HepG2 (cell line): ENCODE data around the gene NRL. TPM values are rescaled to one million over a fixed set of nuclear protein-coding genes. Genes with fewer than 3 reads are reported as not detected.

Experiments
- ATAC-seq: fragments of 200-7000 bp; cut with Tn5 transposase; 3 replicates; pipeline ENCODE4 v1.9.1; 2020; ENCODE audit warnings: mild to moderate bottlenecking, moderate library complexity
- BruUV-seq: library from RNA; stranded (reverse); fragments of 400-500 nt; replicated peaks from 2 replicates; lab custom pipeline; 2021; lab: Mats Ljungman, UMichigan
- CTCF ChIA-PET: fragments of 300-600 bp; formaldehyde crosslinking; extraction: SDS; loops from one replicate; lab custom pipeline; 2021; ENCODE audit warnings: low total read pairs, inconsistent platforms, low intra/inter-chr PET ratio; lab: Yijun Ruan, JAX
- POLR2A ChIA-PET: fragments of 350-600 bp; sonication (Branson Sonifier 250); formaldehyde crosslinking; loops from one replicate; lab custom pipeline; 2020; ENCODE audit warnings: antibody characterized with exemption, inconsistent platforms; lab: Yijun Ruan, JAX
- DNase-seq: peaks from one replicate; pipeline ENCODE4 v3.0.0-alpha.2; 2015; ENCODE audit warnings: low spot score
- FAIRE-seq: peaks from 3 replicates; lab custom pipeline; 2011; peaks lifted over from hg19 to GRCh38; lab: Jason Lieb, UNC
- H2AFZ ChIP-seq: one replicate; pipeline ENCODE4 v1.6.1; 2011; ENCODE audit warnings: low read length, inconsistent platforms
- H3K27ac ChIP-seq: fragments of 300-600 bp; 3 replicates; pipeline ENCODE4 v1.8.0; 2011; ENCODE audit warnings: mixed run types, mild to moderate bottlenecking, mixed read lengths, low read length, inconsistent platforms; ENCODE audit not compliant: insufficient read depth; ENCODE audit errors: extremely low read length
- H3K27me3 ChIP-seq, 2 experiments: fragments of 200-600 bp in 1 of 2; 2 replicates in 1 of 2; 3 replicates in 1 of 2; pipeline versions ENCODE4 v1.6.0 to v1.8.0; 2011; ENCODE audit warnings: low read length in 2 of 2, mild to moderate bottlenecking in 2 of 2, moderate library complexity in 2 of 2, inconsistent platforms in 1 of 2; ENCODE audit not compliant: insufficient read depth in 2 of 2, control insufficient read depth in 1 of 2
- H3K36me3 ChIP-seq, 2 experiments: fragments of 200-600 bp in 1 of 2; replicated peaks in 1 of 2; 2 replicates in 1 of 2; 3 replicates in 1 of 2; pipeline versions ENCODE4 v1.5.1 to v1.8.0; 2011; ENCODE audit warnings: low read length in 2 of 2, inconsistent platforms in 1 of 2; ENCODE audit not compliant: insufficient read depth in 2 of 2, control insufficient read depth in 1 of 2
- H3K4me1 ChIP-seq: 2 replicates; pipeline ENCODE4 v1.5.1; 2012; ENCODE audit warnings: low read length, inconsistent platforms; ENCODE audit not compliant: insufficient read depth
- H3K4me2 ChIP-seq: 2 replicates; pipeline ENCODE4 v1.6.0; 2011; ENCODE audit warnings: low read depth, low read length, inconsistent platforms
- H3K4me3 ChIP-seq, 3 experiments: fragments of 200-600 bp in 1 of 3; sonication (generic), shearing (Covaris generic) in 1 of 3; replicated peaks in 1 of 3; 2 replicates each; pipeline ENCODE4 v1.5.1; 2011 to 2016; ENCODE audit warnings: low read length in 3 of 3, inconsistent platforms in 2 of 3, low read depth in 2 of 3, mild to moderate bottlenecking in 2 of 3, control low read depth in 1 of 3, mixed read lengths in 1 of 3; ENCODE audit not compliant: insufficient read depth in 1 of 3
- H3K79me2 ChIP-seq: one replicate; pipeline ENCODE4 v1.6.1; 2011; ENCODE audit warnings: low read length, inconsistent platforms; ENCODE audit not compliant: insufficient read depth
- H3K9ac ChIP-seq: 2 replicates; pipeline ENCODE4 v1.6.0; 2011; ENCODE audit warnings: mild to moderate bottlenecking, low read depth, low read length, inconsistent platforms; ENCODE audit not compliant: insufficient read depth
- H3K9me3 ChIP-seq: 2 replicates; pipeline ENCODE4 v1.5.1; 2012; ENCODE audit warnings: mild to moderate bottlenecking, low read length
- H4K20me1 ChIP-seq: 2 replicates; pipeline ENCODE4 v1.6.0; 2011; ENCODE audit warnings: inconsistent platforms, mild to moderate bottlenecking, low read length, moderate library complexity; ENCODE audit not compliant: insufficient read depth
- GABPB1 ChIP-seq: IDR thresholded peaks from 2 replicates; pipeline ENCODE4 v1.6.1; 2016; ENCODE audit warnings: mild to moderate bottlenecking, missing genetic modification reagents, moderate library complexity, missing compliant biosample characterization
- HNF4A ChIP-seq: sonication (generic); formaldehyde crosslinking; IDR thresholded peaks from 2 replicates; pipeline ENCODE4 v1.4.0; 2020; ENCODE audit warnings: missing genetic modification reagents
- HNRNPL ChIP-seq: fragments of 200-400 bp; formaldehyde crosslinking; IDR thresholded peaks from 2 replicates; pipeline ENCODE4 v1.6.1; 2017; ENCODE audit warnings: mild to moderate bottlenecking, low read depth, low read length
- MAFF ChIP-seq: IDR thresholded peaks from 2 replicates; pipeline ENCODE4 v1.6.1; 2011; ENCODE audit warnings: low read depth, low read length, improper control_type of control experiment
- NFKB2 ChIP-seq: sonication (generic); formaldehyde crosslinking; IDR thresholded peaks from 2 replicates; pipeline ENCODE4 v1.4.0; 2020; ENCODE audit warnings: missing genetic modification reagents, borderline replicate concordance
- RAD21 ChIP-seq: fragments of 450-650 bp; formaldehyde crosslinking; IDR thresholded peaks from 2 replicates; pipeline ENCODE4 v1.5.0; 2020; ENCODE audit warnings: mild to moderate bottlenecking
- SMAD3 ChIP-seq: sonication (generic); formaldehyde crosslinking; IDR thresholded peaks from 2 replicates; pipeline ENCODE4 v1.4.0; 2020; ENCODE audit warnings: missing genetic modification reagents
- ZNF230 ChIP-seq: sonication (generic); formaldehyde crosslinking; IDR thresholded peaks from 2 replicates; pipeline ENCODE4 v1.4.0; 2020; ENCODE audit warnings: mild to moderate bottlenecking, missing genetic modification reagents
- ZNF337 ChIP-seq: sonication (generic); formaldehyde crosslinking; IDR thresholded peaks from 2 replicates; pipeline ENCODE4 v1.5.1; 2020; ENCODE audit warnings: missing genetic modification reagents, low read depth, mild to moderate bottlenecking, borderline replicate concordance
- ZNF383 ChIP-seq: sonication (generic); formaldehyde crosslinking; IDR thresholded peaks from 2 replicates; pipeline ENCODE4 v1.4.0; 2020; ENCODE audit warnings: missing genetic modification reagents, mild to moderate bottlenecking, borderline replicate concordance
- ZNF496 ChIP-seq: sonication (generic); formaldehyde crosslinking; IDR thresholded peaks from 2 replicates; pipeline ENCODE4 v1.8.1; 2023; ENCODE audit warnings: mild to moderate bottlenecking, moderate library complexity, missing genetic modification reagents; ENCODE audit not compliant: insufficient replicate concordance
- ZNF550 ChIP-seq: sonication (generic); formaldehyde crosslinking; IDR thresholded peaks from 2 replicates; pipeline ENCODE4 v1.4.0; 2020; ENCODE audit warnings: mild to moderate bottlenecking, missing genetic modification reagents, borderline replicate concordance
- ZNF556 ChIP-seq: sonication (generic); formaldehyde crosslinking; IDR thresholded peaks from 2 replicates; pipeline ENCODE4 v1.4.0; 2020; ENCODE audit warnings: mild to moderate bottlenecking, missing genetic modification reagents, borderline replicate concordance
- ZNF614 ChIP-seq: IDR thresholded peaks from 2 replicates; pipeline ENCODE4 v1.6.1; 2018; ENCODE audit warnings: missing biosample characterization, missing genetic modification reagents, inconsistent platforms, borderline replicate concordance
- ZNF746 ChIP-seq: sonication (generic); formaldehyde crosslinking; IDR thresholded peaks from 2 replicates; pipeline ENCODE4 v1.8.0; 2022; ENCODE audit warnings: mild to moderate bottlenecking, missing genetic modification reagents
- ZNF780A ChIP-seq: sonication (generic); formaldehyde crosslinking; IDR thresholded peaks from 2 replicates; pipeline ENCODE4 v1.8.0; 2022; ENCODE audit warnings: mild to moderate bottlenecking, missing genetic modification reagents, moderate library complexity
- ZNF782 ChIP-seq: sonication (generic); formaldehyde crosslinking; IDR thresholded peaks from 2 replicates; pipeline ENCODE4 v1.4.0; 2020; ENCODE audit warnings: missing genetic modification reagents, mild to moderate bottlenecking, borderline replicate concordance
- WGBS: methylation state at CpG from one replicate; pipeline ENCODE4 v1.1.6; 2017; ENCODE audit warnings: low lambda C conversion rate; 5-methylcytosine and 5-hydroxymethylcytosine counted together
- in situ Hi-C: cut with HindIII; loops from 2 replicates; pipeline ENCODE4 v1.10.0; 2017; ENCODE audit warnings: low pct_unique_long_range_greater_than_20kb; ENCODE audit not compliant: extremely low pct_ligation_motif_present
- intact Hi-C: fragments of 100-400 bp; cut with micrococcal nuclease; formaldehyde crosslinking; loops from one replicate; pipeline ENCODE4 v1.10.0; 2022; ENCODE audit not compliant: unreplicated experiment
- polyA plus RNA-seq, 8 experiments: library from polyadenylated mRNA; depleted of rRNA in 3 of 8; stranded (reverse) in 7 of 8; unstranded in 1 of 8; fragments of >200 nt; fragmentation: Illumina TruSeq in 4 of 8; extraction: Trizol in 4 of 8; gene quantifications; 2 replicates each; pipeline versions ENCODE4 v1.2.1 to v1.2.3, GENCODE V29; 2011 to 2016; ENCODE audit warnings: low read depth in 4 of 8, missing spikeins in 1 of 8, mixed read lengths in 1 of 8; ENCODE audit not compliant: insufficient read depth in 1 of 8
- total RNA-seq, 5 experiments: library from RNA; depleted of rRNA; stranded (reverse); fragments of >200 nt; fragmentation: Illumina TruSeq; extraction: Trizol; gene quantifications; 2 replicates each; pipeline ENCODE4 v1.2.3, GENCODE V29; 2016; ENCODE audit warnings: low read depth in 1 of 5
- TF ChIP-seq, protein P1 (sequence below): sonication (generic); formaldehyde crosslinking; IDR thresholded peaks from 2 replicates; pipeline ENCODE4 v1.5.1; 2020; ENCODE audit warnings: mild to moderate bottlenecking, missing genetic modification reagents, moderate library complexity

Gene NRL
- total and polyA plus RNA-seq, 2 of the 13 experiments (the other 11 are each of a cell fraction or from before 2014, with no cell fraction given), result 2.5 to 4.7 TPM

DNA sequence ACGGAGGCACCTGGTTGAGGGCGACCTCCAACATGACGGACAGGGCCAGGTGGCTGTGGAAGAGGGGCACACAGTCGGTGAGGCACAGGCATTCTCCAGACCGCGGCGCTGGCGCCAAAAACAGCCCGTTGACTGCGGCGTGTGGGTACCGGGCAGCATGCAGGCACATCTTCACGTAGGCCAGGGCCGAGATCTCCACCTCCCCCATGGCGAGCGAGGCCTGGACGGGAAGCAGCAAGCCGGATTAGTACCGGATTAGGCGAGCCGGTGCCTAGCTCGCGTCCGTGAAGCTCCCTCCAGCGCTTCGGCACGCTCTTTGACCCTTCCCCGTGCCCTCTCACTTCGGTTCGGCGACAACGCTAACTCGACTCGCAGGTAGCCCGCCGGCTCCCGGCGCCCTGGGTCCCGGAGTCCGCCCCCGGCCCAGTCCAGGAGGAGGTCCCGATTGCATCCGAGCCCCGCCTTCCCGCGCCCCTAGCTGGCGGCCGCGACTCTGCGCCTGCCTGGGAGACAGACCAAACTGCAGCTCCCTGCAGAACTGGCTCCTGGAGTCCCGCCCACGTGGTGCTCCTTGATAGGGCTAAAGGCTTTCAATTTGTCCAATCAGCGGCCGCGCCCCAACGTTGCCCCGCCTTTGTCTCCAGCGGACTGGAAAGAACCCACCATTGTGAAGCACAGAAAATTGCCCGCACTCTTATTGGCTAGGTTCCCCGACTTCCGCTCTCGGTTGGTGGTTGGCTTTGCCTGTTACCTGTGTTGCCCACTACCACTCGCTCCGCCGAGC is 26.5 kb upstream of the NRL start, which contains the start of gene EMC9 (continued):
- TF ChIP-seq GABPB1 (peak; percentile 90), ZNF496 (CRISPR knock-in tag) (no peak), ZNF614 (CRISPR knock-in tag) (peak; percentile 95), HNF4A (no peak; the same call in 1 of the 2 replicates), ZNF746 (CRISPR knock-in tag) (no peak), MAFF (peak; percentile 60; the same call in 1 of the 2 replicates), ZNF383 (peak; percentile 97; the same call in 1 of the 2 replicates), ZNF550 (CRISPR knock-in tag) (peak; percentile 99), ZNF782 (CRISPR knock-in tag) (peak; percentile 99)
- TF ChIP-seq, all 625 proteins: peak for 385

DNA sequence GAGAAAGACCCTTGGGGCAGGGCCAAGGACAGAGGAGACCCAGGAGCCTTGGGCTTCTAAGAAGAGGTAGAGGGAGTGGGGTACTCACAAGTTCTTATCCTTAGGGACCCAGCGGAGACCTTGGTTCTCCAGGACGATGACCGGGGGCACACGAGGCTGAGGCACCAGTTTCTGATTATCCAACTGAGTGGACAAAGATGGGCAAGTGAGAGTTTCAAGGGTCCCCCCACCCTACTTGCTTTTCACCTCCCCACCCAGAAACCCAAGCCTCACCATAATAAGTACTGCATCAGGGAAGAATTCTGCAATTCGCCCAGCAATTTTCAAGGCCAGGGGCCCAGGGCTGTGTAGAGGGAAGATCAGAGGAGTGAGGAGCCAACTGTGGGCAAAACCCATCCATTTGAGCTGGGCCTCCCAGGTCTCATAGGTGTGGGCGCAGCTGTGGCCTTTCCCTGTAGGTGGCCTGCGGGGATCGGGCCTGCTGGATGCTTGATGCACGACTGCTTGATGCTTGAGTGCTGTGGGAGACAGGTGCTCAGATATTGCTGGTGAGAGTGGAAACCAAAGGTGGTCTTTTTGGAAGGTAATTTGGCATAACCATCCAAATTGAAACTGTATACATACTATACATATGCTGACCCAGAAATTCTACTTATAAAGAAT is 24.7 kb upstream of the NRL start:
- peak; percentile 72 for DNase-seq
- in situ Hi-C loops, result loop anchor here (25.0 kb wide), 1 partner anchor 827 kb away; the partner anchor contains the start of genes BCL2L2, PABPN1 and PPP1R3E
- TF ChIP-seq, protein P1, sequence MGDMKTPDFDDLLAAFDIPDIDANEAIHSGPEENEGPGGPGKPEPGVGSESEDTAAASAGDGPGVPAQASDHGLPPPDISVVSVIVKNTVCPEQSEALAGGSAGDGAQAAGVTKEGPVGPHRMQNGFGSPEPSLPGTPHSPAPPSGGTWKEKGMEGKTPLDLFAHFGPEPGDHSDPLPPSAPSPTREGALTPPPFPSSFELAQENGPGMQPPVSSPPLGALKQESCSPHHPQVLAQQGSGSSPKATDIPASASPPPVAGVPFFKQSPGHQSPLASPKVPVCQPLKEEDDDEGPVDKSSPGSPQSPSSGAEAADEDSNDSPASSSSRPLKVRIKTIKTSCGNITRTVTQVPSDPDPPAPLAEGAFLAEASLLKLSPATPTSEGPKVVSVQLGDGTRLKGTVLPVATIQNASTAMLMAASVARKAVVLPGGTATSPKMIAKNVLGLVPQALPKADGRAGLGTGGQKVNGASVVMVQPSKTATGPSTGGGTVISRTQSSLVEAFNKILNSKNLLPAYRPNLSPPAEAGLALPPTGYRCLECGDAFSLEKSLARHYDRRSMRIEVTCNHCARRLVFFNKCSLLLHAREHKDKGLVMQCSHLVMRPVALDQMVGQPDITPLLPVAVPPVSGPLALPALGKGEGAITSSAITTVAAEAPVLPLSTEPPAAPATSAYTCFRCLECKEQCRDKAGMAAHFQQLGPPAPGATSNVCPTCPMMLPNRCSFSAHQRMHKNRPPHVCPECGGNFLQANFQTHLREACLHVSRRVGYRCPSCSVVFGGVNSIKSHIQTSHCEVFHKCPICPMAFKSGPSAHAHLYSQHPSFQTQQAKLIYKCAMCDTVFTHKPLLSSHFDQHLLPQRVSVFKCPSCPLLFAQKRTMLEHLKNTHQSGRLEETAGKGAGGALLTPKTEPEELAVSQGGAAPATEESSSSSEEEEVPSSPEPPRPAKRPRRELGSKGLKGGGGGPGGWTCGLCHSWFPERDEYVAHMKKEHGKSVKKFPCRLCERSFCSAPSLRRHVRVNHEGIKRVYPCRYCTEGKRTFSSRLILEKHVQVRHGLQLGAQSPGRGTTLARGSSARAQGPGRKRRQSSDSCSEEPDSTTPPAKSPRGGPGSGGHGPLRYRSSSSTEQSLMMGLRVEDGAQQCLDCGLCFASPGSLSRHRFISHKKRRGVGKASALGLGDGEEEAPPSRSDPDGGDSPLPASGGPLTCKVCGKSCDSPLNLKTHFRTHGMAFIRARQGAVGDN (CRISPR knock-in tag), result peak; percentile 74
- TF ChIP-seq ZNF337 (CRISPR knock-in tag) (no peak), NFKB2 (CRISPR knock-in tag) (peak; percentile 38; the same call in 1 of the 2 replicates), HNRNPL (0 out of 2 replicates have a peak, but pooled peaks have one; percentile 31), SMAD3 (CRISPR knock-in tag) (no peak), ZNF230 (CRISPR knock-in tag) (0 out of 2 replicates have a peak, but pooled peaks have one; percentile 57), ZNF780A (CRISPR knock-in tag) (no peak), ZNF556 (CRISPR knock-in tag) (0 out of 2 replicates have a peak, but pooled peaks have one; percentile 25), RAD21 (CRISPR knock-in tag) (peak; percentile 68)

More for the DNA sequence above, 24.7 kb upstream of the NRL start:
- CTCF ChIA-PET, result interaction anchor here (1.4 kb wide), 1 partner anchor 22 kb away, joined by 6 read pairs; the partner anchor contains the start of gene IRF9
- no TSS peak for BruUV-seq
- Histone ChIP-seq H3K9ac (peak overlapping the region; percentile 93; the same call in 1 of the 2 replicates), H3K27me3 (no peaks in the 10 kb centered on the region; a peak in 1 of 5 replicates), H3K79me2 (peaks cover 44% of the 10 kb centered on the region), H3K4me2 (peak overlapping the region; percentile 88), H3K4me1 (peaks cover 73% of the 10 kb centered on the region), H3K27ac (no peak overlapping the region), H3K9me3 (no peaks in the 10 kb centered on the region), H4K20me1 (peaks cover 11% of the 10 kb centered on the region), H3K36me3 (peaks cover 25 to 43% of the 10 kb centered on the region in 2 experiments), H3K4me3 (peak overlapping the region; percentile 83 to 99 (median 95)), H2AFZ (no peak overlapping the region)
- WGBS, result 87% methylated on average over 9 of the region's 9 CpGs
- intact Hi-C loops, result no loop called here
- FAIRE-seq (peak; percentile 18), ATAC-seq (no peak)
- POLR2A ChIA-PET, result interaction anchor here (0.9 to 22.7 kb wide), 13 partner anchors 7 to 1044 kb away, joined by 3 to 977 read pairs (median 36); partner anchors contain the start of genes ACIN1, C14orf119, CARMIL3 and CHMP4A
